Left renal pelvis (tissue), 4 donors: Measurements from ENCODE around the gene TRMT44. TPM values are rescaled to one million over a fixed set of nuclear protein-coding genes. Genes with fewer than 3 reads are reported as not detected.
"Not testable (repeated sequence)": the region's sequence is repeated elsewhere in the genome, so short reads cannot be mapped to it uniquely, and the experiment has no call there.

Experiments used
- DNase-seq, 4 donors: peaks; one replicate each; pipeline ENCODE4 v3.0.0-alpha.2; 2013; ENCODE audit warnings: low read depth in 4 of 4, low spot score in 3 of 4
- polyA plus RNA-seq, 4 donors: library from polyadenylated mRNA; unstranded; fragments of 120-200 nt; gene quantifications; one replicate each; pipeline ENCODE4 v1.2.1, GENCODE V29; 2013; ENCODE audit not compliant: insufficient read length in 4 of 4

Gene TRMT44
- polyA plus RNA-seq, 4 donors, result 11.4 to 20.0 (median 14.1) TPM

DNA sequence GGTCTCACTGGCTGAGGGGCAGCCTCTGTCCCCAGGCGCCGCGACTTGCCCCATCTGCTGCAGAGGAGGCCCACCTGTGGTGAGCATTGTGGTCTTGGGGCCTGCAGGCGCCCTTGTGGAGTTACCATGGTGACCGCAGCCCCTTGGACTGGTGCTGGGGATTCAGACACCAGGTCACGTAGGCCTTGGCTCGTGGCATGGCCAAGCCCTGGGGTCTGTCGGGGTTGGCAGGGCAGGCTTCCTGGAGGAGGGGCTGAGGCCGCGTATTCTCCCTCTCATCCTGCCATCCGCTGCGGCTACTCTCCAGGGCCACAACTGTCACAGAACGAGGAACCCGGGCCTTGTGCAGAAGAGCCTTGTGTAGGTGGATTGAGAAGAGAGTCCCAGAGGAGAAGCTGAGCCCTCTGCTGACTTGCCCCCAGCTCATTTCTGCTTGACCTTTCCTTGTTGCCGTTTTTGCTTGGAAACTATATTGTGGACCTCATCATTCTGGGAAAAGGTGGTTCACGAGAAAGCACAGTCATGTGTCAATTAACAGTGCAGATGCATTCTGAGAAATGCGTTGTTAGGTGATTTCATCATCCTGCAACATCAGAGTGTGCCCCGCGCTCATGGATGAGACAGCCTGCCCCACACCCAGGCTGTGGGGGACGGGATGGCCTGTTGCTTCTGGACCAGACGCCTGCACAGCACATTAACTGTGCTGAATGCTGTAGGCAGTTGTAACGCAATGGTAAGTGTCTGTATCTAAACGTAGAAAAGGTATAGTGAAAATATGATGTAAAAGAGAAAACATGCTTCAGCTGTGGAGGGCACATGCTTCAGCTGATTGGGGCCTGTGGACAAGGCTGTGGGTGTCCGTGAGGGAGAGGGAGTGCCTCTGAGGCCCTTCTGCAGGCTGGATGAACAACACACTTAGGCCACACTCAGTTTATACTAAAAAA is 38.5 kb downstream of the TRMT44 start:
- no peak for DNase-seq

GRCh38 chr4:8480221-8480620 is 39.6 kb downstream of the TRMT44 start:
- DNase-seq, result no peak

DNA sequence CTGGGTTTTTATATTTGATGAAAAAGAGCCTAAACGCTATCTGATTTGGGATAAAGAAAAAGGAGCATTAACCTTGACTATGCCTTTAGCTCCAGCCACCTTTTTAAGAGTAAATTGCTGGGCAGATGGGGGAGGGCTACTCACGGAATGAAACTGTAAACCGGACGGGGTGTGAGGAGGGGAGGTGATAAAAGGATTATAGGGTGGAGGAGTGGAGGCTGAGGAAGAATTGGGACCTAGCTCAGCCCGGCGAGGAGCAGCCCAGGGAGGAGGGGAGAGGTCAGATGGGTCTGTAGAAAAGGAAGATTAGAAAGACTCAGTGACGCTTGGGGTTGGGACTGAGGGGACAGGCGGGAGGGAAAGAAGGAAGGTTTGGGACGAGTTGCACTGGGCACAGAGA is 46.1 kb downstream of the TRMT44 start:
- not testable (repeated sequence) for DNase-seq

DNA sequence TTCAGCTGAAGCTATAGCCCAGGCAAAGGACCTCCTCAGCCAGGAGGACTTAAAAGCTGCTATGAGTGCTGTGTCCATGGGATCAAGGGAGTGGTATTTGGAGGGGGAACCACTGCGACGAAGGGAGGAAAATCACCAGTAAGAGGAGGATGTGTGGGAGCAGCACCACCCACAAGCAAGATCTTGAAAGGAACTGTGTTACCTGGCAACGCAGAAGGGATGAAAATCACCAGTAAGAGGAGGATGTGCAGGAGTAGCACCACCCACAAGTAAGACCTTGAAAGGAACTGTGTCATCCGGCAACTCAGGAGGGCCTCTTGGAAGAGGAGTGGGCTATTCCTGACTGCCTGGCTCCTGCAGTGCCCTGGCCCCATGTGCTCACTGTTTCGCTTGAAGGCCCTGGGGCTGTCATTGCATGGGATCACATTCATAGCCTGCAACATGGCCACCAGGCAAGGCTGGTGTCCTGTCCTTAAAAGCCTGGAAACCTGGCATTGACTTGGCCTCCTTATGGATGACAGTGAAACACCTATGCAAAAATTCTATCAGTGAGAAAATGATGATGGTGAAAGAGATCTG is 48.3 kb downstream of the TRMT44 start:
- DNase-seq, result no peak

DNA sequence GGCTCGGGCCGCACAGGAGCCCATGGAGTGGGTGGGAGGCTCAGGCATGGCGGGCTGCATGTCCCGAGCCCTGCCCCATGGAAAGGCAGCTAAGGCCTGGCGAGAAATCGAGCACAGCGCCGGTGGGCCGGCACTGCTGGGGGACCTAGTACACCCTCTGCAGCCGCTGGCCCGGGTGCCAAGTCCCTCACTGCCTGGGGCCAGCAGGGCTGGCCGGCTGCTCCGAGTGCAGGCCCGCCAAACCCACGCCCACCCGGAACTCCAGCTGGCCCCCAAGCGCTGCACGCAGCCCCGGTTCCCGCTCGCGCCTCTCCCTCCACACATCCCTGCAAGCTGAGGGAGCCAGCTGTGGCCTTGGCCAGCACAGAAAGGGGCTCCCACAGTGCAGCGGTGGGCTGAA is 50.9 kb downstream of the TRMT44 start:
- DNase-seq, result not testable (repeated sequence)

DNA sequence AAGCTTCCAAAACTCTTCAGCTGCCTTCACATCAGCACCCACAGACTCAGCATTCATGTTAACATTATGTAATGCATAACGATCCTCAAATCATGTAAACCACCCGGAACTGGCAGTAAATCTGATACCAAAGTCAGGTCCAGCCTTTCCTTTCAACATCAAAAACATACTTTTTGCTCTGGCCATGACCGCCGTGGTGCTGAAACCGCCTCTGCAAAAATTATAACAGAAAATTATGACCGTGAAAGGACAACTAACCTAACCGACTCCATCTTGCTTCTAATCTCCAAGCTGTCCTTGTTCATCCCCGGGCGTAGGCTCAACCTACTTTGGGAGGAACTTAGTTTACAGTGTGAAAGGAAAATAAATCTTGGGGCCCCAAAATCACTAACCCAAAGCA is 51.6 kb downstream of the TRMT44 start:
- no peak for DNase-seq

DNA sequence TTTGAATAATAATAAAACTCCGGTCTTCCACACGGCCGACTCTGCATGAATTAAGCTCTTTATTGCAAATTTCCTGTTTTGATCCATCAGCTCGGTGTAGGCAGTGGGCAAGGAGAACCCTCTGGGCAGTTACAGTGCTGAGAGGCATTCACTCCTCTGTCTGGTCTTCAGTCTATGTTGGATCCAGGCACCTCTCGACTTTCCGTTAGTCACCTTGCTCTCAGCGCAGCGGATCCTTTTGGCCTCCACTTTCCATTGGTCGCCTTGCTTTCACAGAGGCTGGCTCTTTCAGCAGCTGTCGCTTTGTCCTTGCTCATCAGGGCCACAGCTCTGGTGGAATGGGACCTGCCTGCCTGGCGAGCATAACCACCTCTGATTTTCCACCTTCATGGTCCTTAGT is 52.9 kb downstream of the TRMT44 start:
- DNase-seq, result no peak

- DNase-seq, result no peak
These were observed 53.6 kb downstream of the TRMT44 start for GRCh38 chr4:8494218-8494617.

GRCh38 chr4:8494983-8495548 is 54.5 kb downstream of the TRMT44 start:
- no peak for DNase-seq

- DNase-seq, result no peak
These were observed 55.2 kb downstream of the TRMT44 start for GRCh38 chr4:8495803-8496202.

GRCh38 chr4:8497762-8498161 is 57.2 kb downstream of the TRMT44 start:
- no peak for DNase-seq

GRCh38 chr4:8500966-8501365 is 60.4 kb downstream of the TRMT44 start:
- no peak for DNase-seq

DNA sequence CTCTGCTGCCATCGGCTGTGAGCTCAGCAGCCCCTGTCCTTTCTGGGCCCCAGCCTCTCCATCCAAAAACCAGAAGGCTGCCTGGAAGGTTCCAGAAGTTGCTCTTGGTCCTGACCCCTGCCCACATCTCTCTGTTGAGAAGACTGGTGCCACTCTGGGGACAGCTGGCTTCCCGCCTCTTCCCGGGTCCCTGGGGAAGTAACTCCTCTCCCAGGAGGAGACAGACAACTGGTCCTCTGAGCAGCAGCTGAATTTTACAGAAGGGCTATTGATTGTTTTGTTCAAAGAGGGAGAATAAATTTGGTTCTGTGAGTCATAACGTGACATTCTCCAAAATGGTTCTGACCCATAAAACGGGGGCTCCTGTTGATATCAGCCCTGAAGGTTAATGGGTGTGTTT is 61.2 kb downstream of the TRMT44 start:
- no peak for DNase-seq

DNA sequence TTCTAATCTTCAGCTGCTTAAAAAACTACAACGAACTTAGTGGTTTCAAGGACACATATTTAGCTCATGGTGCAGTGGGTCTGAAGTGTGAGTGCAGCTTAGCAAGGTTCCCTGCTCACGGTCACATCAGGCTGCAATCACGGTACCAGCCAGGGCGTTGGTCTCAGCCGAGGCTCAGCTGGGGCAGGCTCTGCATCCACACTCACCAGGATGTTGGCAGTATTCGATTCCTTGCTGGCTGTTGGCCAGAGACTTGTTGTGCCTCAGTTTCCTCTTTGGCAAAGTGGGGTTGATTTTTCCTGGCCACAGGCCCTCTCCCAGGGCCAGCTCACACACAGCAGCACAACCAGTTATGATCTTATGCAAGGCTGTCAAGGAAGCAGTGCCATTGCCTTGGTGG is 61.8 kb downstream of the TRMT44 start:
- DNase-seq, result no peak

- no peak for DNase-seq
These were observed 62.4 kb downstream of the TRMT44 start for GRCh38 chr4:8502836-8503585.

DNA sequence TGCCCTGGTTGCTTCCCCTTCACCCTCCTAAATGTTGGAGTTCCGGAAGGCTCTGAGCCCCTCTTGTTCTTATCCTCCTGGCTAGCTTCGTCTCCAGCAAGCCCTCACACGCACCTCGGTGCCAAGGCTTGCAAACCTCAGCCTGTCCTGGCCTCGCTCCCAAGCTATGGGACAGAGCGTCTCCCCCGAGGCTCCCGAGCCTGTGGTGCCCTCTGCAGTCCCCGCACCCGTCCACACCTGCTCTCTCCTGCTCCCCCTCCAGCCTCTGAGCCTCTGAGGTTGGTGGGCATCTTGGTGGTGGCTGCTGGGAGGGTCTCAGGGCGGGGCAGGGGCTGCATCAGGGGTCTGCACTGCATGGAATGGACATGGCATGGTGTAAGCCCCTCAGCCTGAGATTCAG is 63.2 kb downstream of the TRMT44 start:
- no peak for DNase-seq

- no peak for DNase-seq
These were observed 63.9 kb downstream of the TRMT44 start for GRCh38 chr4:8504279-8505007.

DNA sequence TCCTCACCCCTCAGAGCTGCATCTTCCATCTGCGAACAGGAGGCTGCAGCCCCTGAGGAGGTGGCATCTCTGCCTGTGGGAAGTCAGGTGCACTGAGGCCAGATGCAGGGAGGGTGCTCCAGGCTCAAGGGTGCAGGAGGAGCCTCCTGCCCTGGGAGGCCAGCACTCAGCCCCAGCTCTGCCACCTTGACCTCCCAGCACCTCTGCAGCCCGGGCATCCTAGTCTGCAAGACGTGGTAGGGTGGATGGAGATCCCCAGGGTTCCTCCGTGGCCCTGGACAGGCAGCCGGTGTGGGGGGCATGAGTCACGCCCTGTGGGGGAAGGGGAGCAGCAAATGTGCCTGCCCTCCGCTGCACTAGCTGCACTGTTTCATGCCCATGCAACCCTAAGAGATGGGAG is 64.7 kb downstream of the TRMT44 start:
- no peak for DNase-seq

DNA sequence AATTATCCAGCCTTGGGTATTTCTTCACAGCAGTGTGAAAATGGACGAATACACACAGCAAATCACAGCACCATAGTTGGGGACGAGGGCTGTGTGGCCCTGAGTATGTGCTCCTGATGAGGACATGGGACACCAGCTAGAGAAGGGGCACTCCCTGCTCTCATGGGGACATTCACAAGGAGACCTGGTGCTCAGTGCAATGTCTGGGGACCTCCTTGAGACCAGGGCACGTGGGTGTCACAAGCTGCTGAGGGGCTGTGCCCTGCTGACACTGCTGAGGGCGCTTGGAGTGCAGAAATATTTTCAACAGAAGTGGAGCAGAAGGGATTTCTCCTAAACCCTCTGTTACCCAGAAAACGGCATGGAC is 65.4 kb downstream of the TRMT44 start:
- no peak for DNase-seq

DNA sequence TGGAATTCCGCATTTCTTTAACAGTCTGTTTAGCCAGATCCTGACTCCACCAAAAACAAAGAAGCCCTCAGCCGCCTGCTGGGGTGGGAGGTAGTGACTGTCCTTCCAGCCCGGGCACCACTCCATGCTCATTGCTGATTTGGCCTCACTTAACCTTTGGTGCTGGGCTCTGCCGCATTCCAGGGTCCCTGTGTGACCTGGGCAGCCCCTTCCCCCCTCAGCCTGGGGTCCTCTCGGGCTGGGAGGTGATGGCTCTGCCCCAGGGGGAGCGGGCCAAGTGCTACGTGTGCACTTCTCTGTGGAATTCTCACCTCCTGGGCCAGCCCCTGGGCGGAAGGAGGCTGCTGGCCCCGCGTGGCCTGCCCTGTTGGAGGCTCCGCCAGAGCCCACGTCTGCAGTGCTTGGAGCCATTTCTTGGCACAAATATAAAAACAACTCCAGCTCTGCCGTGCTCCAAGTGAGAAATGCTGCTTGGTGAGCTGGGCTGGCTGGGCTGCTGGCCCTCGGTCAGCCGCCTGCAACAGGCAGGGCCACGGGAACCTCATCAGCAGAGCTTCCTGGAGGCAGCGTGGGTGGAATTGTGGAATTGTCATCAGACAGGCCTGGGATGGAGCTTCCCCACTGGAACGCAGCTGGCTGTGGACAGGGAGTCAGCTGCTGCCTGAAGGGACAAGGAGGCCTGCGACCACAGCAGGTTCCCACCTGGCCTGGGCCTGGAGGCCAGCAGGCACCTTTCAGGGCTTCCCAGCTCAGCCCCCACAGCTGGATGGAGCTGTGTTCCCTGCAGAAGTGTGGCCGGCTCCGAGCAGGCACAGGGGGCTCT is 66.0 kb downstream of the TRMT44 start:
- no peak for DNase-seq
